HepG2 (cell line): Measurements from ENCODE around the gene RBM25. TPM values are rescaled to one million over a fixed set of nuclear protein-coding genes. Genes with fewer than 3 reads are reported as not detected.

Source experiments
- DNMT3B ChIP-seq: conservative IDR thresholded peaks from 2 replicates; pipeline ENCODE4 v1.6.1; 2016; ENCODE audit warnings: missing biosample characterization, control low read depth
- FOXP1 ChIP-seq, 2 experiments: fragments of 450-650 bp in 1 of 2; IDR thresholded peaks; 2 replicates each; pipeline ENCODE4 v1.6.1; 2017 to 2018; ENCODE audit warnings: antibody characterized with exemption in 1 of 2
- IRF9 ChIP-seq: sonication (generic); formaldehyde crosslinking; IDR thresholded peaks from 2 replicates; pipeline ENCODE4 v1.8.0; 2022; ENCODE audit warnings: missing genetic modification reagents, mild to moderate bottlenecking, borderline replicate concordance
- KAT8 ChIP-seq: IDR thresholded peaks from 2 replicates; pipeline ENCODE4 v1.6.1; 2016; ENCODE audit warnings: missing genetic modification reagents, missing compliant biosample characterization
- KLF15 ChIP-seq: sonication (generic); formaldehyde crosslinking; IDR thresholded peaks from 2 replicates; pipeline ENCODE4 v1.8.1; 2023; ENCODE audit warnings: borderline replicate concordance, mild to moderate bottlenecking, inconsistent platforms, missing genetic modification reagents, mixed read lengths
- NR2F1 ChIP-seq, 2 experiments: fragments of 450-650 bp in 1 of 2; formaldehyde crosslinking in 1 of 2; IDR thresholded peaks; 2 replicates each; pipeline versions ENCODE4 v1.5.0 to v1.6.1; 2016 to 2020; ENCODE audit warnings: mild to moderate bottlenecking in 1 of 2, missing compliant biosample characterization in 1 of 2, missing genetic modification reagents in 1 of 2, moderate library complexity in 1 of 2
- PTBP1 ChIP-seq: fragments of 200-400 bp; formaldehyde crosslinking; IDR thresholded peaks from 2 replicates; pipeline ENCODE4 v1.6.1; 2018; ENCODE audit warnings: low read length, low read depth; ENCODE audit not compliant: poor library complexity, severe bottlenecking
- REPIN1 ChIP-seq: sonication (generic); formaldehyde crosslinking; IDR thresholded peaks from 2 replicates; pipeline ENCODE4 v1.8.0; 2022; ENCODE audit warnings: missing genetic modification reagents, low read depth, mild to moderate bottlenecking, borderline replicate concordance
- SUZ12 ChIP-seq: fragments of 150-350 bp; IDR thresholded peaks from 2 replicates; pipeline ENCODE4 v1.6.1; 2014; ENCODE audit warnings: low read depth, low read length
- YY1 ChIP-seq: IDR thresholded peaks from 2 replicates; pipeline ENCODE4 v1.6.1; 2011; ENCODE audit warnings: low read length, low read depth, moderate library complexity, mild to moderate bottlenecking; ENCODE audit not compliant: insufficient read depth, insufficient replicate concordance
- ZBTB25 ChIP-seq: IDR thresholded peaks from 2 replicates; pipeline ENCODE4 v1.6.1; 2018; ENCODE audit warnings: missing genetic modification reagents
- ZFP37 ChIP-seq: sonication (generic); formaldehyde crosslinking; IDR thresholded peaks from 2 replicates; pipeline ENCODE4 v1.4.0; 2020; ENCODE audit warnings: missing genetic modification reagents, borderline replicate concordance
- ZNF230 ChIP-seq: sonication (generic); formaldehyde crosslinking; IDR thresholded peaks from 2 replicates; pipeline ENCODE4 v1.4.0; 2020; ENCODE audit warnings: mild to moderate bottlenecking, missing genetic modification reagents
- ZNF281 ChIP-seq: sonication (generic); formaldehyde crosslinking; IDR thresholded peaks from 2 replicates; pipeline ENCODE4 v1.4.0; 2020; ENCODE audit warnings: missing genetic modification reagents, borderline replicate concordance
- ZNF30 ChIP-seq: sonication (generic); formaldehyde crosslinking; IDR thresholded peaks from 2 replicates; pipeline ENCODE4 v1.5.0; 2020; ENCODE audit warnings: mild to moderate bottlenecking, missing genetic modification reagents
- polyA plus RNA-seq, 8 experiments: library from polyadenylated mRNA; depleted of rRNA in 3 of 8; stranded (reverse) in 7 of 8; unstranded in 1 of 8; fragments of >200 nt; fragmentation: Illumina TruSeq in 4 of 8; extraction: Trizol in 4 of 8; gene quantifications; 2 replicates each; pipeline versions ENCODE4 v1.2.1 to v1.2.3, GENCODE V29; 2011 to 2016; ENCODE audit warnings: low read depth in 4 of 8, missing spikeins in 1 of 8, mixed read lengths in 1 of 8; ENCODE audit not compliant: insufficient read depth in 1 of 8
- total RNA-seq, 5 experiments: library from RNA; depleted of rRNA; stranded (reverse); fragments of >200 nt; fragmentation: Illumina TruSeq; extraction: Trizol; gene quantifications; 2 replicates each; pipeline ENCODE4 v1.2.3, GENCODE V29; 2016; ENCODE audit warnings: low read depth in 1 of 5
- TF ChIP-seq, protein P1 (sequence below): sonication (generic); formaldehyde crosslinking; IDR thresholded peaks from 2 replicates; pipeline ENCODE4 v1.4.0; 2020; ENCODE audit warnings: missing genetic modification reagents, mild to moderate bottlenecking, borderline replicate concordance
- TF ChIP-seq, protein P2 (sequence below): IDR thresholded peaks from 2 replicates; pipeline ENCODE4 v1.6.1; 2012; ENCODE audit warnings: inconsistent platforms
- TF ChIP-seq, protein P3 (sequence below): sonication (generic); formaldehyde crosslinking; IDR thresholded peaks from 2 replicates; pipeline ENCODE4 v1.4.0; 2020; ENCODE audit warnings: missing genetic modification reagents

RBM25 gene
- total and polyA plus RNA-seq, 2 of the 13 experiments (the other 11 are each of a cell fraction or from before 2014, with no cell fraction given): 34.1 to 65.9 TPM

DNA sequence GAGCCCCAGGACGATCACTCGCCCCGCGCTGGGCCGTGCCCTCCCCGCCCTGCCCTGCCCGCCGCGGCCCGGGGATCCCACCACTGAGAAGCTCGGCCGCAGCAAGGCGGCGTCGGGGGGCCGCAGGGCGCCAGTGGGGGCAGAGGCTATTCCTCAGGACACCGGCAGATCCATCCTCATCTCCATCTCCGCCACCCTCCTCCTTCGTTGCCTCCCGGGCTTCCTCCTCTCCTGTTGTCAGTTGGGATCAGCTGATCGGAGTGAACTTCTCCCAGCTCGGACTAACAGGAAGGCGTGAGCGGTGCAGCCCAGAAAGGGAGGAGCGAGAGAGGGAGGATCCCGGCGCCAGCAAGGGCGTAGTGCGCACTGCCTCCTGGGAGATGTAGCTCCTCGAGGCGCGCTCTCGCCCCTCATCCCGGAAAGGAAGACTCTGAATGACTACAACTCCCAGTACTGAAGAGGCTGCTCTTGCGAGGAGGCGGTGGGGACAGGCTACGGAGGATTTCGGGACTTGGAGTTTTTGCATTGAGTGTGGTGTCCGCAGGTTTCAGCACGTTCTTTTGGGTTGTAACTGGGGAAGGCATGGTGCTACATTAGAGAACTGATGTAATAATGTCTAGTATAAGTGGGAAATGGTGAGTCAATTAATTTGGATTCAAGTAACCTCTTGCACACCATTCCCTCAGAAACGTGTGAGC lies 31.3 kb upstream of the RBM25 start, which contains the start of gene ZFYVE1 (continued):
- TF ChIP-seq, protein P1, sequence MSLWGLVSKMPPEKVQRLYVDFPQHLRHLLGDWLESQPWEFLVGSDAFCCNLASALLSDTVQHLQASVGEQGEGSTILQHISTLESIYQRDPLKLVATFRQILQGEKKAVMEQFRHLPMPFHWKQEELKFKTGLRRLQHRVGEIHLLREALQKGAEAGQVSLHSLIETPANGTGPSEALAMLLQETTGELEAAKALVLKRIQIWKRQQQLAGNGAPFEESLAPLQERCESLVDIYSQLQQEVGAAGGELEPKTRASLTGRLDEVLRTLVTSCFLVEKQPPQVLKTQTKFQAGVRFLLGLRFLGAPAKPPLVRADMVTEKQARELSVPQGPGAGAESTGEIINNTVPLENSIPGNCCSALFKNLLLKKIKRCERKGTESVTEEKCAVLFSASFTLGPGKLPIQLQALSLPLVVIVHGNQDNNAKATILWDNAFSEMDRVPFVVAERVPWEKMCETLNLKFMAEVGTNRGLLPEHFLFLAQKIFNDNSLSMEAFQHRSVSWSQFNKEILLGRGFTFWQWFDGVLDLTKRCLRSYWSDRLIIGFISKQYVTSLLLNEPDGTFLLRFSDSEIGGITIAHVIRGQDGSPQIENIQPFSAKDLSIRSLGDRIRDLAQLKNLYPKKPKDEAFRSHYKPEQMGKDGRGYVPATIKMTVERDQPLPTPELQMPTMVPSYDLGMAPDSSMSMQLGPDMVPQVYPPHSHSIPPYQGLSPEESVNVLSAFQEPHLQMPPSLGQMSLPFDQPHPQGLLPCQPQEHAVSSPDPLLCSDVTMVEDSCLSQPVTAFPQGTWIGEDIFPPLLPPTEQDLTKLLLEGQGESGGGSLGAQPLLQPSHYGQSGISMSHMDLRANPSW (CRISPR knock-in tag): no peak
- TF ChIP-seq PTBP1: no peak
- TF ChIP-seq ZFP37: no peak
- peak; percentile 66; the same call in 1 of the 2 replicates for TF ChIP-seq KAT8 (CRISPR knock-in tag)
- TF ChIP-seq ZNF281 (CRISPR knock-in tag): peak; percentile 15; the same call in 1 of the 2 replicates
- peak; percentile 63 for TF ChIP-seq ZBTB25 (CRISPR knock-in tag)
- peak; percentile 62; the same call in 1 of the 2 replicates for TF ChIP-seq IRF9 (CRISPR knock-in tag)
- TF ChIP-seq ZNF30 (CRISPR knock-in tag): no peak
- peak; percentile 54 for TF ChIP-seq YY1
- no peak for TF ChIP-seq FOXP1 (IDR thresholded peaks at IDR 0.05)
- TF ChIP-seq FOXP1 (CRISPR knock-in tag; IDR thresholded peaks at IDR 0.05): peak; percentile 39; the same call in 1 of the 2 replicates
- TF ChIP-seq, protein P2, sequence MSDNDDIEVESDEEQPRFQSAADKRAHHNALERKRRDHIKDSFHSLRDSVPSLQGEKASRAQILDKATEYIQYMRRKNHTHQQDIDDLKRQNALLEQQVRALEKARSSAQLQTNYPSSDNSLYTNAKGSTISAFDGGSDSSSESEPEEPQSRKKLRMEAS: peak; percentile 68
- no peak for TF ChIP-seq ZNF230
- TF ChIP-seq, protein P3, sequence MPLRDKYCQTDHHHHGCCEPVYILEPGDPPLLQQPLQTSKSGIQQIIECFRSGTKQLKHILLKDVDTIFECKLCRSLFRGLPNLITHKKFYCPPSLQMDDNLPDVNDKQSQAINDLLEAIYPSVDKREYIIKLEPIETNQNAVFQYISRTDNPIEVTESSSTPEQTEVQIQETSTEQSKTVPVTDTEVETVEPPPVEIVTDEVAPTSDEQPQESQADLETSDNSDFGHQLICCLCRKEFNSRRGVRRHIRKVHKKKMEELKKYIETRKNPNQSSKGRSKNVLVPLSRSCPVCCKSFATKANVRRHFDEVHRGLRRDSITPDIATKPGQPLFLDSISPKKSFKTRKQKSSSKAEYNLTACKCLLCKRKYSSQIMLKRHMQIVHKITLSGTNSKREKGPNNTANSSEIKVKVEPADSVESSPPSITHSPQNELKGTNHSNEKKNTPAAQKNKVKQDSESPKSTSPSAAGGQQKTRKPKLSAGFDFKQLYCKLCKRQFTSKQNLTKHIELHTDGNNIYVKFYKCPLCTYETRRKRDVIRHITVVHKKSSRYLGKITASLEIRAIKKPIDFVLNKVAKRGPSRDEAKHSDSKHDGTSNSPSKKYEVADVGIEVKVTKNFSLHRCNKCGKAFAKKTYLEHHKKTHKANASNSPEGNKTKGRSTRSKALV (CRISPR knock-in tag): no peak
- TF ChIP-seq KLF15 (CRISPR knock-in tag): no peak
- TF ChIP-seq DNMT3B (CRISPR knock-in tag): no peak
- no peak; the same call in 1 of the 2 replicates for TF ChIP-seq REPIN1 (CRISPR knock-in tag)
- no peak for TF ChIP-seq NR2F1 (CRISPR knock-in tag; IDR thresholded peaks at IDR 0.05)
- peak; percentile 89 for TF ChIP-seq SUZ12
